Stimulated activated CD4-positive, alpha-beta T cell treated with anti-CD3 and anti-CD28 coated beads, Interleukin-1b, Interleukin-23, amount 100 ng/mL, for 1 hour (primary cell): ENCODE measurements around the gene CD38.
"Not testable (repeated sequence)": the region's sequence is repeated elsewhere in the genome, so short reads cannot be mapped to it uniquely, and the experiment has no call there.

Experiments
- DNase-seq, 2 donors: peaks; one replicate each; pipeline ENCODE4 v3.0.0-alpha.2; 2020; ENCODE audit warnings: low read depth in 2 of 2

CD38 gene

DNA sequence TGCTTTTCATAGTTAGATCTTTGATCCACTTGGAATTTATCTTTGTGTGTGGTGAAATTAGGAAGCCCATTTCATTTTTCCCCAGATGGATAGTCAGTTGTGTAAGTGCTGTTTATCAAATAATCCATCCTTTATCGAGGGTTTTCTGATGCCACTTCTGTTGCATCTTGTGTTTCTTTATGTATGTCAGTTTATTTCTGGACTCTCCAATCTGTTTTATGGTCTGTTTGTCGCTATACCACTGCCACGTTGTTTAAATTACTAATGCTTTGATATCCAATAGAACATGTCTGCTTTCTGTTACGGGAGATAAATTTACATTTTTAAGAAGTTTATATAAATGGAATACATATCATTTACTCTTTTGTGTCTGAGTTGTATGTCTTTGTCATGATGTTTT, 21.0 kb downstream of the CD38 start:
- no peak for DNase-seq

DNA sequence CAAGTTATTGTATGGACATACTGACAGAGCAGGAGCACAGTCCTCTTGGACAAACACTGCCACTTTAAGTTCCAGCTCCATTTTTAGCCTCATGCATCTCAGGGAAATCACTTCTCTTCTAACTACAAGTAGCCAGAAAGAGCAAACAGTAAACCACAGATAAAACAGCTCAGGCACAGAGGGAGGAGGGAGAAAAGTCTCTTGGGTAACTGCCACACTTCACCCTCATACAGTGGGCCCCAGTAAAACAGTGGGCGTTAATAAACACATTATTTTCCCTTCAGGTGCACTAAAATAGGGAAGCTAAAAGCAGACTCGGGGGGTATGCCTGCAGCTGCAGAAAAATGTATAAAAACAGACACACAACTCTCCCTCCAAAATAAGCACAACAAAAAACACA, 21.6 kb downstream of the CD38 start:
- no peak for DNase-seq

DNA sequence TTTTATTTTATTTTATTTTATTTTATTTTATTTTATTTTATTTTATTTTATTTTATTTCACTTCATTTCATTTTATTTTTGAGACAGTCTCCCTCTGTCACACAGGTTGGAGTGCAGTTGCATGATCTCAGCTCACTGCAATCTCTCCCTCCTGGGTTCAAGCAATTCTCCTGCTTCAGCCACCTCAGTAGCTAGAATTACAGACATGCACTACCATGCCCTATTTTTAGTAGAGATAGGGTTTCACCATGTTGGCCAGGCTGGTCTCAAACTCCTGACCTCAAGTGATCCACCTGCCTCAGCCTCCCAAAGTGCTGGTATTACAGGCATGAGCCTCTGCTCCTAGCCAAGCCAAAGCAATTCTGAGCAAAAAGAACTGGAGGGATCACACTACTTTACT, 24.4 kb downstream of the CD38 start:
- DNase-seq = not testable (repeated sequence)

GRCh38 chr4:15805583-15806517, 27.7 kb downstream of the CD38 start:
- DNase-seq = no peak

GRCh38 chr4:15809058-15809457, 30.9 kb downstream of the CD38 start:
- DNase-seq = no peak

GRCh38 chr4:15809466-15809865, 31.3 kb downstream of the CD38 start:
- DNase-seq = no peak

DNA sequence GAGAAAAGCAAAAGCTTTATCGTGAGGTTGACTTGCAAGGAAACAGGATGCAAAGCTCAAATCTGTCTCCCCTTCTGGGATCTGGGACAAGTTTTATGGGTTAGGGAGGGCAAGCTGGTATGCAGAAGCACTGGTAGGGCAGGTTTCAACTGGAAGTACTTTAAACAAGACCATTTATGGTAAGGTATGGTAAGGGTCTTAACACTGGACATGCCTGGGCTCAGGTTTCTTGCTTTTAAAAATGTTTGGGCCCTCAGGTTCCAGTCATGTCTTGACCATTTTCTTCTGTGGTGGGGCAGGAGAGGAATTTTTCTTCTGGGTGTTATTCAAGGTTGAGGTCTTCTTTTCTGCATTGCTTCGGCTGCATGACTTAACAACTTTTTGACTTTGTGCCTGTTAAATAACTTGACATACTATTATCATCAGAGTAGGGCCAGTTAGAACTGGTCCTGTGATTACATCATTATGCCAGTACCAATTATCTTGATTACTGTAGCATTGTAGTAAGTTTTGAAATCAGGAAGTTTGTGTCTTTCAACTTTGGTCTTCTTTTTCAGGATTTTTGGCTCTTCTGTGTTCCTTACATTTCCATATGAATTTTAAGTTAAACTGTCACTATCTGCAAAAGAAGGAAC, 33.7 kb downstream of the CD38 start:
- DNase-seq = no peak

DNA sequence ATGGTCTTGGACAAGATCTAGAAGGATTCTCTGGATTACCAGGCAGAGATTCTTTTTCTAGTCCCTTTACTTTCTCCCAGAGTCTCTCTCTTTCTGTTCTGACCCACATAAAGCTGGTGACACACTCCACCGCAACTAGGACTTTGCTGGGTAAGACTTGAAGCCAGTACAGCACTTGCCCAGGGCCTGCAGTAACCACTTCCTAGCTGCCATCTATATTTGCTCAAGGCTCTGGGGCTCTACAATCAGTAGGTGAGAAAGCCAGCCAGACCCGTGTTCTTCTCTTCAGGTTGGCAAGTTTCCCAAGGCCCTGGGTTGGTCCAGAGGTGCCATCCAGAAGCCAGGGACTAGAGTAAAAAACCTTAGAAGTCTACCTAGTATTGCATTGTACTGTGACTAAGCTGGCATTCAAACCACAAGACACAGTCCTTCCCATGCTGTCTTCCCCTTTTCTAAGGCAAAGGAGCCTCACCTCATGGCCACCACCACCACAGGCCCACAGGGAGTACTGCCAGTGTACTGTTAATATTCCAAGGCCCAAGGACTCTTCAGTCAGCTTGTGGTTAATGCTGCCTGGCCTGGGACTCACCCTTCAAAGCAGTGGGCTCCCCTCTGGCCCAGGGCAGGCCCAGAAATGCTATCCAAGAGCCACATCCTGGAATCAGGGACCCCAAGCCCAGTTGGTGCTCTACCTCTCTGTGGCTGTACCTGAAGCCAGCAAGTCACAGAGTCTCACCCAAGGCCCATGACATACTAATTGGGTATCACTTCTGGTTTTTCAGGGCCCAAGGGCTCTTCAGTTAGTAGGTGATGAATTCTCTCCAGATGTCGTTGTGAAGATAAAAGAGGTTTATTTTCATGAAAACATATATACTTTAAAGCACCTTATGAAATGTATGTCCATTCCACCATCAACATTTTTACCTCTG, 54.7 kb downstream of the CD38 start:
- DNase-seq = no peak

GRCh38 chr4:15833801-15834200, 55.7 kb downstream of the CD38 start:
- no peak for DNase-seq

- no peak for DNase-seq
Observed at GRCh38 chr4:15836362-15836761, 58.2 kb downstream of the CD38 start.

DNA sequence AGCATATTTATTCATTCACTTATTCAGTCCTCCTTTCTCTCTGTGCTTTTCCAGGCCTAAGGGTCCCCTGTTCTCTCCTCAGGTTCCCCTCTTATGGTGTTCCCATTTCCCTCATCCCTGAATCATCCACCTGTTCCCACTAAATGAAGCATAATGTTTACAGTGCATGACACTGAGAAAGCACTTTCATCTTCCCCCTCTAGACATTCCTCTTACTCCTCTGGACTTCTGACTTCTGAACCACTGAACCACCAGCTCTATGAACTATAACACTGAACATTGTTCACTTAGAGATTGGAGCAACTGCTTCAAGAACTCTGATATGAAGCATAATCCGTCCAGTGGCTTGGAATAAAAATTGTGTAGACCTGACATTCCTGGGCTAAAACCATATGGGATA, 59.5 kb downstream of the CD38 start:
- DNase-seq = no peak

GRCh38 chr4:15841194-15841730, 63.1 kb downstream of the CD38 start:
- not testable (repeated sequence) for DNase-seq

DNA sequence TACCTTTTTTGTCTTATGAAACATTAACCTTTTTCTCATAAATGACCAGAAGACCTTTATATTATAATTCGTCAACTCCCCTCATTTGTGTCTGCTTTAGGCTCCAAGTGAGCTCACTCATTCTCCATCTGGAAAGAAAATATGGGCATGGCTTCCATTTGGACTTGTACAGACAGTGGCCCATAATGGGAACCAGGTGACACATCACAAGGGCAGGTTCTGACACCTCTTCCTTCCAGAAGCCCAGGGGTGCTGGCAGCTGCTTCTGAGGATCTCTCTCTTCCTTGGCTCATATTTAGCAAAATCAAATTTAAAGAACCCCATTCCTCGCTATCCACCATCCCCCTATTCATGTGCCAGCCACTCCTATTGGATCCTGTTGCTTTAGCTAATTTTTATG, 69.6 kb downstream of the CD38 start:
- DNase-seq = no peak

GRCh38 chr4:15848191-15848842, 70.2 kb downstream of the CD38 start:
- DNase-seq = no peak

DNA sequence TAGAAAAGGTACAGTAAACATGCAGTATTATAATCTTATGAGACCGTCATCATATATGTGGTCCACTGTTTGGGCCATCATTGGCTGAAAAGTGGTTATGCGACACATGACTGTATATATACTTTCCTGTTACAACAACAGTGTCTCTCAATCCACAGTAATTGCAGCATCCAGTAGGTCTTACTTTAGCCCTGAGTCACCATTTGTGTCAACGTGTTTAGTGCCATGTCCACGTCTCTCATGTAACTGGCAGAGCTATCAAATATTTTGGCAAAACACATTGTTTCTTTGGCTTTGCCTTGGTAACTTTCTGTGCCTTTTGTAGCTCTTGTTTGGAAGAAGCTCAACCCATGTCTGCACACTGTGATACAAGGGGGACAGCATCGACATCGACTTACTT, 73.8 kb downstream of the CD38 start:
- no peak for DNase-seq

DNA sequence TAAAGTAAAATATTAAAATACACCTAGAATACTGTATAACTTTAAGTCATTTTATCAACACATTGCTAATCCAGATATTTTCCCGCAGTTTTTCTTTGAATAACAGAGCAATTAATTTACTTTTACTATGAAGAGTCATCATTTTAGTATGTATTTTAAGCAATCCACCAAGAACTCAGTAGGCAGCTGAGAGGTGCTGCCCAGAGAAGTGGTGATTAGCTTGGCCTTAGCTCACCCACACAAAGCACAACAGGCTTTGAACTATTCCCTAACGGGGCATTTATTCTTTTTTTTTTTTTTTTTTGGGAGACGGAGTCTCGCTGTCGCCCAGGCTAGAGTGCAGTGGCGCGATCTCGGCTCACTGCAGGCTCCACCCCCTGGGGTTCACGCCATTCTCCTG, 74.4 kb downstream of the CD38 start:
- no peak for DNase-seq

- no peak for DNase-seq
Observed at GRCh38 chr4:15853345-15853744, 75.2 kb downstream of the CD38 start.

GRCh38 chr4:15855804-15856475, 77.8 kb downstream of the CD38 start:
- DNase-seq = no peak

DNA sequence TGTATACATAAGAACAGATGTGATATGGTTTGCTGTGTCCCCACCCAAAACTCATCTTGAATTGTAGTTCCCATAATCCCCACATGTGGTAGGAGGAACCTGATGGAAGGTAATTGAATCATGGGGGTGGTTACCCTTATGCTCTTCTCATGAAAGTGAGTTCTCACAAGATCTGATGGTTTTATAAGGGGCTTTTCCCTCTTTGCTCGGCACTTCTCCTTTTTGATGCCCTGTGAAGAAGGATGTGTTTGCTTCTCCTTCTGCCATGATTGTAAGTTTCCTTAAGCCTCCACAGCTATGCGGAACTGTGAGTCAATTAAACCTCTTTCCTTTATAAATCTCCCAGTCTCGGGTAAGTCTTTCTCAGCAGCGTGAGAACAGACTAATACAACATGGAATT, 83.1 kb downstream of the CD38 start:
- not testable (repeated sequence) for DNase-seq

GRCh38 chr4:15864651-15865566, 86.8 kb downstream of the CD38 start:
- DNase-seq = no peak
